ENCODE data around the gene CLCA4.

Gene CLCA4

DNA sequence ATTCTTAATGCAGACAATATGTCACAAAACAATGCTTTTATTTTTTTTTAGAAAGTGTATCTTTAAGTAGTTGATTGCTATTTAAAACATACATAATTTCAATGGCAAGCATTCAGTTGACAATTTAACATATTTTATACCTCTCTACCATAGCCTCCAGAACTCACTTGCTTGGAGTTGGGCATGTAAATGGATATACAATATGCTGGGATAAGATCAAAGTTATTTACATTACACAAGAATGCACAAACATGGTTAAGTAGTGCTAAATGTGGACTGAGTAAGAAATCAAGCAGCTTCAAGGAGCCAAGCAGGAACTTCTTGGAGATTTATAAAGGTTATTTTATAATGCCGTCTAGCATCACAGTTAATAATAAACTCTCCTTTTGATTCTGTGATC, 17.0 kb downstream of the CLCA4 start:
- H3K4me1 ChIP-seq (ENCODE audit: insufficient read depth, poor library complexity, severe bottlenecking): peaks cover 9% of the 10 kb centered on the region
- TF ChIP-seq, protein P1, sequence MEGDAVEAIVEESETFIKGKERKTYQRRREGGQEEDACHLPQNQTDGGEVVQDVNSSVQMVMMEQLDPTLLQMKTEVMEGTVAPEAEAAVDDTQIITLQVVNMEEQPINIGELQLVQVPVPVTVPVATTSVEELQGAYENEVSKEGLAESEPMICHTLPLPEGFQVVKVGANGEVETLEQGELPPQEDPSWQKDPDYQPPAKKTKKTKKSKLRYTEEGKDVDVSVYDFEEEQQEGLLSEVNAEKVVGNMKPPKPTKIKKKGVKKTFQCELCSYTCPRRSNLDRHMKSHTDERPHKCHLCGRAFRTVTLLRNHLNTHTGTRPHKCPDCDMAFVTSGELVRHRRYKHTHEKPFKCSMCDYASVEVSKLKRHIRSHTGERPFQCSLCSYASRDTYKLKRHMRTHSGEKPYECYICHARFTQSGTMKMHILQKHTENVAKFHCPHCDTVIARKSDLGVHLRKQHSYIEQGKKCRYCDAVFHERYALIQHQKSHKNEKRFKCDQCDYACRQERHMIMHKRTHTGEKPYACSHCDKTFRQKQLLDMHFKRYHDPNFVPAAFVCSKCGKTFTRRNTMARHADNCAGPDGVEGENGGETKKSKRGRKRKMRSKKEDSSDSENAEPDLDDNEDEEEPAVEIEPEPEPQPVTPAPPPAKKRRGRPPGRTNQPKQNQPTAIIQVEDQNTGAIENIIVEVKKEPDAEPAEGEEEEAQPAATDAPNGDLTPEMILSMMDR (IDR thresholded peaks at IDR 0.05; ENCODE audit: poor library complexity, severe bottlenecking): no peak
- no peaks in the 10 kb centered on the region for H3K27me3 ChIP-seq (ENCODE audit: insufficient read depth, poor library complexity, severe bottlenecking)
- DNase-seq (ENCODE audit: low spot score) (no peak), ATAC-seq (ENCODE audit: low read depth) (no peak)
- H3K9me3 ChIP-seq (ENCODE audit: severe bottlenecking): no peaks in the 10 kb centered on the region
- no peaks in the 10 kb centered on the region for H3K36me3 ChIP-seq (ENCODE audit: low read depth)
- no peak overlapping the region for H3K4me3 ChIP-seq (ENCODE audit: severe bottlenecking)
- no peak overlapping the region for H3K27ac ChIP-seq (ENCODE audit: poor library complexity, severe bottlenecking)

DNA sequence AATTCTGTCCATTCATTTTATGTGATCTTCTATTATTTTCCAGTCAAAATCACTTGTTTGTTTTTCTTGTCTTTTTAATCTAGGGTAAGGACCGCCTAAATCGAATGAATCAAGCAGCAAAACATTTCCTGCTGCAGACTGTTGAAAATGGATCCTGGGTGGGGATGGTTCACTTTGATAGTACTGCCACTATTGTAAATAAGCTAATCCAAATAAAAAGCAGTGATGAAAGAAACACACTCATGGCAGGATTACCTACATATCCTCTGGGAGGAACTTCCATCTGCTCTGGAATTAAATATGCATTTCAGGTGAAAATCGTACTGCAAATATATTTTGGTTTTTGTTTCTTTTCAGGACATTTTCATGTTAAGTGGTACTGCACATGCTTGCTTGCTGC, 20.5 kb downstream of the CLCA4 start:
- Histone ChIP-seq H3K4me1 (ENCODE audit: insufficient read depth, poor library complexity, severe bottlenecking) (peaks cover 9% of the 10 kb centered on the region), H3K27ac (ENCODE audit: poor library complexity, severe bottlenecking) (peak overlapping the region; percentile 26), H3K4me3 (ENCODE audit: severe bottlenecking) (no peak overlapping the region), H3K36me3 (ENCODE audit: low read depth) (no peaks in the 10 kb centered on the region), H3K9me3 (ENCODE audit: severe bottlenecking) (no peaks in the 10 kb centered on the region), H3K27me3 (ENCODE audit: insufficient read depth, poor library complexity, severe bottlenecking) (no peaks in the 10 kb centered on the region)
- TF ChIP-seq, protein P1 (IDR thresholded peaks at IDR 0.05; ENCODE audit: poor library complexity, severe bottlenecking): no peak
- no peak for DNase-seq (ENCODE audit: low spot score)
- ATAC-seq (ENCODE audit: low read depth): no peak; the same call in 2 of the 3 replicates

DNA sequence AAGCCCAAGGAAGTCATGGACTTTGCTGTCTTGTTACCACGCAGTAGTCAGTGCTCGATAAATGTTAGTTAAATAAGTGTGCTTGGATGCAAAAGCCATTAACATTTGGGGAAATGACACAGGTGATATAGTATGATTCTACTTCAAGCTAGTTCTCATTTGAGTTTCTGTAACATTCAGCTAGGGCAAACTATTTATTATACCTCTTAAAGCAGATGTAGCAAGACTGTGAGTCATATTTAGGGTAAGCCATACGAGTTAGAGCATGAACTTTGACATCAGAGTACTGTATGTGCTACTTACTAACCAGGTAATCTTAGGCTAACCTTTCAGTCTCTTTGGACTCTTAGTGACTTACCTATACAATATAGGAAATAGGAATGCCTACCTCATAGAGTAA, 21.0 kb downstream of the CLCA4 start:
- peaks cover 9% of the 10 kb centered on the region for H3K4me1 ChIP-seq (ENCODE audit: insufficient read depth, poor library complexity, severe bottlenecking)
- H3K4me3 ChIP-seq (ENCODE audit: severe bottlenecking): no peak overlapping the region
- peak overlapping the region; percentile 26 for H3K27ac ChIP-seq (ENCODE audit: poor library complexity, severe bottlenecking)
- H3K9me3 ChIP-seq (ENCODE audit: severe bottlenecking): no peaks in the 10 kb centered on the region
- no peaks in the 10 kb centered on the region for H3K36me3 ChIP-seq (ENCODE audit: low read depth)
- ATAC-seq (ENCODE audit: low read depth) (peak; percentile 88), DNase-seq (ENCODE audit: low spot score) (no peak)
- H3K27me3 ChIP-seq (ENCODE audit: insufficient read depth, poor library complexity, severe bottlenecking): no peaks in the 10 kb centered on the region
- TF ChIP-seq, protein P1 (IDR thresholded peaks at IDR 0.05; ENCODE audit: poor library complexity, severe bottlenecking): no peak

DNA sequence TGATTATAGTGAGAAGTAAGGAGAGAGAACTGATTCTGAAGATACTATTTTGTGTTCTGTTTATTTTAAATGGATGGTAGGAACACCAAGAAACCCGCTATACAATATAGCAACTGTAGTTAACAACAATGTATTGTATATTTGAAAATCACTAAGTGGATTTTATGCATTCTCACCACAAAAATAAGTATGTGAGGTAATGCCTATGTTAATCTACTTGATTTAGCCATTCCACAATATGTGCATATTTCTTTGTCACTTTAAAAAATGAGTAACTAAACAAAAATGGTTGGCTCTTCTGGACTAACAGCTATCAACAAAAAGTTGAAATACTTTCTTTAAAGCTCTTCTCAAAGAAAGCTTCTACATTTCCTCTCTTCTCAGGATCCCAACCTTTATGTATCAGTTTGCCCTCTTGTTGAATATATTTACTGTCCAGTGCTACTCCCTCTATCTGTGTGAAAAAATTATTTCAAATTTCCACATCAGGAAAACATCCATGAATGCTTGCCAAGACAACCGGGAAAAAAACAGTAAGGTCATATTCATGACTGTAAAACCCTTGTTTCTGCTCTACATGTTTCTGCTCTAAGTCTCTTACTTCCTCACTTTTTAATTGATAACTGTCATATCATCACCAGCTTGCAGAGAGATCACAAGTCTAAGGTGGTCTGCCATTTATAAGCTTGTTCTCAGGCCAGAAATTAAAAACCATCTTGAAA, 27.0 kb downstream of the CLCA4 start:
- TF ChIP-seq, protein P1 (IDR thresholded peaks at IDR 0.05; ENCODE audit: poor library complexity, severe bottlenecking): no peak
- Histone ChIP-seq H3K27ac (ENCODE audit: poor library complexity, severe bottlenecking) (no peak overlapping the region), H3K4me1 (ENCODE audit: insufficient read depth, poor library complexity, severe bottlenecking) (no peaks in the 10 kb centered on the region), H3K9me3 (ENCODE audit: severe bottlenecking) (no peaks in the 10 kb centered on the region), H3K4me3 (ENCODE audit: severe bottlenecking) (no peak overlapping the region), H3K27me3 (ENCODE audit: insufficient read depth, poor library complexity, severe bottlenecking) (no peaks in the 10 kb centered on the region), H3K36me3 (ENCODE audit: low read depth) (no peaks in the 10 kb centered on the region)
- DNase-seq (ENCODE audit: low spot score) (no peak), ATAC-seq (ENCODE audit: low read depth) (no peak)

DNA sequence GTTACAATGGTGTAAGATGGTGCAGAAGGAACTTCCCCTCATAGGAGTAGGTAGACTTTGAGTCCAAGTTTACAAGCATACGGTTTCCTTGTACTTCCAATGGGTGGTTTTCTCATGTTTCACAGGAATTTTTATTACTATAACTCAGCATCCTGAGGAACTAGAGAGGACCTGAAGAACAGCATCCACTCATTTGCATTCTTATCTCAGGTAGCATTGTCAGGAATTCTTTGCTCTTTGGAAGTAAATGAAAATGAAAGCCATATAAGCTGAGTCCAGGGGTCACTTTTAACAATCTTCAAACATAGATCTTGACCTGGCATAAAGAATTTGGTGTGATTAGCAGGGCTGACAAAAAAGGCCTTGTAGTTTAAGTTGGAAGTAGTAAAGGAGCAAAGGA, 34.4 kb downstream of the CLCA4 start:
- Histone ChIP-seq H3K27ac (ENCODE audit: poor library complexity, severe bottlenecking) (no peak overlapping the region), H3K27me3 (ENCODE audit: insufficient read depth, poor library complexity, severe bottlenecking) (no peaks in the 10 kb centered on the region), H3K36me3 (ENCODE audit: low read depth) (no peaks in the 10 kb centered on the region), H3K4me1 (ENCODE audit: insufficient read depth, poor library complexity, severe bottlenecking) (no peaks in the 10 kb centered on the region), H3K4me3 (ENCODE audit: severe bottlenecking) (no peak overlapping the region), H3K9me3 (ENCODE audit: severe bottlenecking) (no peaks in the 10 kb centered on the region)
- ATAC-seq (ENCODE audit: low read depth): no peak
- TF ChIP-seq, protein P1 (IDR thresholded peaks at IDR 0.05; ENCODE audit: poor library complexity, severe bottlenecking): no peak
- DNase-seq (ENCODE audit: low spot score): no peak
